ENCODE results near the gene LUZP4.

- no peak for TF ChIP-seq CTCF (IDR thresholded peaks at IDR 0.05)
- no peak for TF ChIP-seq POLR2A (IDR thresholded peaks at IDR 0.05)
Observed at GRCh38 chrX:115255003-115255402, 34.5 kb upstream of the LUZP4 start.

Data from tibial nerve (tissue), 3 donors.